Muscle of leg (tissue), 11 donors: ENCODE measurements around the gene METTL15. TPM values are rescaled to one million over a fixed set of nuclear protein-coding genes. Genes with fewer than 3 reads are reported as not detected.
"Not testable (repeated sequence)": the region's sequence is repeated elsewhere in the genome, so short reads cannot be mapped to it uniquely, and the experiment has no call there.

ENCODE experiments used
- DNase-seq: peaks from one replicate; pipeline ENCODE4 v3.0.0; 2013
- H3K27ac ChIP-seq: one replicate; pipeline ENCODE4 v1.5.1; 2013; ENCODE audit warnings: mild to moderate bottlenecking, low read length, control low read depth
- H3K27me3 ChIP-seq: one replicate; pipeline ENCODE4 v1.6.1; 2013; ENCODE audit warnings: low read length; ENCODE audit not compliant: control insufficient read depth, insufficient read depth
- H3K36me3 ChIP-seq: one replicate; pipeline ENCODE4 v1.6.1; 2013; ENCODE audit warnings: low read length; ENCODE audit not compliant: control insufficient read depth, insufficient read depth
- H3K4me1 ChIP-seq: one replicate; pipeline ENCODE4 v1.6.1; 2013; ENCODE audit warnings: low read length; ENCODE audit not compliant: control insufficient read depth, insufficient read depth
- H3K4me3 ChIP-seq: one replicate; pipeline ENCODE4 v1.5.1; 2013; ENCODE audit warnings: low read length, control low read depth
- H3K9me3 ChIP-seq: replicated peaks from 2 replicates; pipeline ENCODE4 v1.6.1; 2013; ENCODE audit warnings: low read depth, low read length; ENCODE audit not compliant: control insufficient read depth
- WGBS: methylation state at CpG from one replicate; pipeline ENCODE4 v1.1.5; 2013; ENCODE audit warnings: missing lambda C conversion rate; ENCODE audit not compliant: insufficient coverage; 5-methylcytosine and 5-hydroxymethylcytosine counted together
- polyA plus RNA-seq, 8 donors: library from polyadenylated mRNA; unstranded; fragments of 120-200 nt; gene quantifications; one replicate each; pipeline versions ENCODE4 v1.2.1 to v1.2.3, GENCODE V29; 2013; ENCODE audit warnings: inconsistent platforms in 1 of 8, low replicate concordance in 1 of 8; ENCODE audit not compliant: insufficient read length in 8 of 8, insufficient read depth in 1 of 8
- total RNA-seq: library from RNA; stranded (reverse); fragments of 120-200 nt; gene quantifications from one replicate; pipeline ENCODE4 v1.2.4, GENCODE V29; 2013

The METTL15 gene
- total and polyA plus RNA-seq, 9 donors: 9.5 to 14.6 (median 11.4) TPM

DNA sequence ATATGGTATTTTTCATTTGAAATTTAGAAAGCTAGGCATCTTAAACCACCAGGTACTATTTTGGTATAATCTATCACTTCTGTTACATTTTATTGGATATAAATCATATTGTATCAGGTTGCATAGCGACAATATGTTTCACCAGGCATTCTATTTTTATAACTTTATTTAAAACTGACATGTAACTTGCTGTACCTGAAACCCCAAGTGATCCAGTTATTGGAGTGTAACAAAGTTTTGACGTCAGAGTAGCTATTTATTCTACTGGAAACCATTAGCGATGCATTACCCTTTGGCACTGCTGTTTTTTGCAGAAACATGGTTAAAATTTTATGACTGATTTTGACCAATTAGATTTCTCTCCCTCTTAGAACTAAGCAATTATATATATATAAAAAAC lies 160.7 kb downstream of the METTL15 start:
- H3K4me1 ChIP-seq: no peaks in the 10 kb centered on the region
- no peaks in the 10 kb centered on the region for H3K27me3 ChIP-seq
- no peak overlapping the region for H3K27ac ChIP-seq
- H3K4me3 ChIP-seq: no peak overlapping the region
- H3K36me3 ChIP-seq: no peaks in the 10 kb centered on the region
- DNase-seq: no peak
- WGBS: no CpG with 5 or more reads among the region's 3 CpGs
- H3K9me3 ChIP-seq: peaks cover 3% of the 10 kb centered on the region

DNA sequence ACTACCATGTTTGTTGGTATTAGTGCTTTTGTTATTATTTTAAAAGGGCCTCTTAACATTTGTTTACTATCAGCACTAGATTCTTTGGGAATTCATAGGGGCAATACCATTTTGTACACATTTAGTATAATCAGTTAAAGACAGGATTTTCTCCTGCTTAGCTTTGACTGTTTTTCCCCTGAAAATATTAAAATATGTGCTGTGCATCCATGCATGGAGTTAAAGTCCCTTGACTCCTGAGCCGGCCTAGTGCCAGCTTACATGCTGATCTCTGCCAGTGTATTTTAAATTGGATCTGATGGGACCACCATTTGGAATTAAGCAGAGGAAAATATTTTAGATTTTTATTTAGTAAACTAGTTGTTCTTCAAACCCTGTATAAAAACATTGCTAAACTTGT lies 161.4 kb downstream of the METTL15 start:
- Histone ChIP-seq H3K27me3 (no peaks in the 10 kb centered on the region), H3K9me3 (peaks cover 3% of the 10 kb centered on the region), H3K4me1 (no peaks in the 10 kb centered on the region), H3K27ac (no peak overlapping the region), H3K4me3 (no peak overlapping the region), H3K36me3 (no peaks in the 10 kb centered on the region)
- no CpG with 5 or more reads among the region's 1 CpG for WGBS
- no peak for DNase-seq

DNA sequence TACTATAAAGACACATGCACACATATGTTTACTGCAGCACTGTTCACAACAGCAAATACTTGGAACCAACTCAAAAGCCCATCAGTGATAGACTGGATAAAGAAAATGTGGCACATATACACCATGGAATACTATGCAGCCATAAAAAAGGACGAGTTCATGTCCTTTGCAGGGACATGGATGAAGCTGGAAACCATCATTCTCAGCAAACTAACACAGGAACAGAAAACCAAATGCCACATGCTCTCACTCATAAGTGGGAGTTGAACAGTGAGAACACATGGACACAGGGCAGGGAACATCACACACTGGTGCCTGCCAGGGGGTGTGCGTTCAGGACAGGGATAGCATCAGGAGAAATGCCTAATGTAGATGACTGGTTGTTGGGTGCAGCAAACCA lies 164.1 kb downstream of the METTL15 start:
- H3K27me3 ChIP-seq, H3K27ac ChIP-seq, H3K36me3 ChIP-seq, H3K9me3 ChIP-seq, H3K4me1 ChIP-seq, H3K4me3 ChIP-seq, DNase-seq: not testable (repeated sequence)
- WGBS: no CpG with 5 or more reads among the region's 2 CpGs

DNA sequence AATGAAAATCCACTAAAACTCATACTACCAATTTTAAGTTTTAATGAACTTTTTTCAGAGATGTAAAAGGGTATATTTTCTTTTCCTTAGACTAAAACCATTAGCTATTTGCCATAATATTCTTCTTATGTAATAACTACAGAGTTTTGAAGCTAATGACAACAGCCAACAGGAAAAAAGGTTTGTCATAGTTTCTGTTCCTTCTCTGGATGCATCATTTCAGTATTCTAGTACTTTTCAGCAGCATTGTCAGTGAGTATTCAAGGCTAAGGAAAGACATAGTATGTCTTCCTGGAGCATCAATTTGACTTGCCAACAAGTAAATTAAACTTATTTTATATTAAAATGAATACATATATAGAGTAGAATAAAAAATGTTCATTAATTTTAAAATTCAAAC lies 166.0 kb downstream of the METTL15 start:
- Histone ChIP-seq H3K27me3 (no peaks in the 10 kb centered on the region), H3K27ac (no peak overlapping the region), H3K36me3 (no peaks in the 10 kb centered on the region), H3K4me1 (no peaks in the 10 kb centered on the region), H3K4me3 (no peak overlapping the region), H3K9me3 (no peaks in the 10 kb centered on the region)
- no peak for DNase-seq

DNA sequence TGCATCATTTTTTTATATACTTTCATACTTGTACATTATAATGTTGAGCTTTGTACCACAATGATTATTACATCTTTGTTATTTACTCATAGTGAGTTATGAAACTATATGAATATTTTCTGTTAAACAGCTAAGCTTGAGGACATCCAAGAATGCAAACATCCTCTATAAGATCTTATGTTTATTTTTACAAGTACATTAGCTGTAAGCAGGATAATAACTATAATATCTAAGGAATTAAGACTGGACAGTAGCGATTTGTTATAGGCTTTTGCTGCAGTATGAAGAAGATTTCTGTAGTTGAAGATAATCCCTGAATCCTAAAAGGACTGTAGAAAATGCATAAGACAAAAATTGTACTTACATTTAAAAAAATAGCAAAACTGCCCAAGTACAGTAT lies 176.0 kb downstream of the METTL15 start:
- H3K4me1 ChIP-seq: no peaks in the 10 kb centered on the region
- no peaks in the 10 kb centered on the region for H3K36me3 ChIP-seq
- no peak for DNase-seq
- no peak overlapping the region for H3K27ac ChIP-seq
- no peak overlapping the region for H3K4me3 ChIP-seq
- no CpG with 5 or more reads among the region's 1 CpG for WGBS
- no peaks in the 10 kb centered on the region for H3K27me3 ChIP-seq
- H3K9me3 ChIP-seq: no peaks in the 10 kb centered on the region

DNA sequence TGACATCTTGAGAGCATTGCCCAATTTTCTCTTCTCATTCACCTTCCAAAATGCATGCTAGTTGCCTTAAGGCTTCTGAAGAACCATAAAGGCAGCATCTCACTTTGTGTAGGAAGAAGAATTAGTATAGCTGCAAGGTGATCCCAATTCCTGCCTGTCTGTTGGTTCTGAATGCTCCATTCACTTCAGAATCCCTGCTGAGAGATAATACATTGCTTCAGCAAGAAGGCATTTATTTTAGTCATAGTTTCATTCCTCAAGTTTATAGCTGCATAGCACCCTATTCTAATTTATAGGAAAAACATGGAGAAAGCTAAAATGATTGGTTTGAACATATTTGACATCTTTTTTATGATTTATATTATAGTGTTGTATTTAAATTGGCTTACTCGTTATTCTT lies 181.3 kb downstream of the METTL15 start:
- WGBS: no CpG with 5 or more reads among the region's 1 CpG
- H3K4me3 ChIP-seq: no peak overlapping the region
- peaks cover 3% of the 10 kb centered on the region for H3K36me3 ChIP-seq
- H3K27ac ChIP-seq: no peak overlapping the region
- DNase-seq: no peak
- H3K27me3 ChIP-seq: no peaks in the 10 kb centered on the region
- H3K9me3 ChIP-seq: no peaks in the 10 kb centered on the region
- H3K4me1 ChIP-seq: no peaks in the 10 kb centered on the region

DNA sequence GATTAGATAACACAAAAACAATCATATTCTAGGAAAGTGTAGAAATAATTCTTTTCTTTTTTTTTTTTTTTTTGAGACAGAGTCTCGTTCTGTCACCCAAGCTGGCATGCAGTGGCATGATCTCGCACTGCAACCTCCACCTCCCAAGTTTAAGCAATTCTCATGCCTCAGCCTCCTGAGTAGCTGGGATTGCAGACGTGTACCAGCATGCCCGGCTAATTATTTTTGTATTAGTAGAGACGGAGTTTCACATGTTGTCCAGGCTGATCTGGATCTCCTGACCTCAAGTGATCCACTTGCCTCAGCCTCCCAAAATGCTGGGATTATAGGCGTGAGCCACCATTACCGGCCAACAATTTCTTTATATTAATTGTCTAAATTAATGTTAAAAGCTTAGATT lies 182.8 kb downstream of the METTL15 start:
- not testable (repeated sequence) for H3K27me3 ChIP-seq, H3K9me3 ChIP-seq, H3K27ac ChIP-seq, H3K4me3 ChIP-seq, DNase-seq, H3K4me1 ChIP-seq, H3K36me3 ChIP-seq
- WGBS: 90% methylated on average over 2 of the region's 7 CpGs

DNA sequence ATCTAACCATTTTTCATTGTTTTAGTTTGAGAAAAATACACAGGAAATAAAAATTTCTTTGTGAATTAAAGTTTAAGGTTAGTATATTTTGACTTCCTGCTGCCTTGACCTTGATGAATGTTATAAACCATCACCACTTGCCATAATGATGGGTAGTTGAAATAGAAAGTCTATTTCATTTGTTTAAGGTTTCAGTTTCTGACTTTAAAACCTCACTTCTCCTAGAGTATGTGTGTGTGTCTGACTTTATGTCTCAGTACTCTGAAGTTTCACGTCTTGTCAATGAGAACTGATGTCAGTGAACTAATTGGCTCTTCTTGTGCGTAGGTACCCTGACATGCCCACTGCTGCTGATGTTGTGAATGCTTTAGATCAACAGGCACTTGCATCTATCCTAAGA lies 188.2 kb downstream of the METTL15 start:
- DNase-seq: no peak
- Histone ChIP-seq H3K36me3 (peaks cover 3% of the 10 kb centered on the region), H3K9me3 (no peaks in the 10 kb centered on the region), H3K4me1 (no peaks in the 10 kb centered on the region), H3K27ac (no peak overlapping the region), H3K27me3 (no peaks in the 10 kb centered on the region), H3K4me3 (no peak overlapping the region)
- no CpG with 5 or more reads among the region's 2 CpGs for WGBS

DNA sequence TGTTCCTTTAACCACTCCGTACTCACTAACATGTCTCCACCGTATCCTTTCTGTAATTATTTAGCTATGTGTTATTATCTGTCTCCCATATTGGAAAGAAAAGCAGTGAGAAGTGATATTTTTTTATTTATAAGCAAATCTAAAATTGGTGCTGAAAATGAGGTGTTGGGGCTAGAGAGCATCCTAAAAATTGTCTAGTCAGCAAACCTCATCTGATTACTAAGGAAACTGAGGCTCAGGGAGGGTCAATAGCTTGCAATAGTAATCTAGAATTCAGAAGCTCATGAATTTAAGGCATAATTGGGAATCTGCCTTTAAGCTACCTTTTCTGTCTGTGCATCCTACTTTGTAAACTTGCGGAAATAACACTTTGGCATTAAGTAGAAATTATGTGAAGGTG lies 190.0 kb downstream of the METTL15 start:
- Histone ChIP-seq H3K4me1 (no peaks in the 10 kb centered on the region), H3K9me3 (no peaks in the 10 kb centered on the region), H3K27ac (no peak overlapping the region), H3K4me3 (no peak overlapping the region), H3K36me3 (peaks cover 3% of the 10 kb centered on the region), H3K27me3 (no peaks in the 10 kb centered on the region)
- no CpG with 5 or more reads among the region's 3 CpGs for whole genome bisulfite sequencing
- no peak for DNase-seq

DNA sequence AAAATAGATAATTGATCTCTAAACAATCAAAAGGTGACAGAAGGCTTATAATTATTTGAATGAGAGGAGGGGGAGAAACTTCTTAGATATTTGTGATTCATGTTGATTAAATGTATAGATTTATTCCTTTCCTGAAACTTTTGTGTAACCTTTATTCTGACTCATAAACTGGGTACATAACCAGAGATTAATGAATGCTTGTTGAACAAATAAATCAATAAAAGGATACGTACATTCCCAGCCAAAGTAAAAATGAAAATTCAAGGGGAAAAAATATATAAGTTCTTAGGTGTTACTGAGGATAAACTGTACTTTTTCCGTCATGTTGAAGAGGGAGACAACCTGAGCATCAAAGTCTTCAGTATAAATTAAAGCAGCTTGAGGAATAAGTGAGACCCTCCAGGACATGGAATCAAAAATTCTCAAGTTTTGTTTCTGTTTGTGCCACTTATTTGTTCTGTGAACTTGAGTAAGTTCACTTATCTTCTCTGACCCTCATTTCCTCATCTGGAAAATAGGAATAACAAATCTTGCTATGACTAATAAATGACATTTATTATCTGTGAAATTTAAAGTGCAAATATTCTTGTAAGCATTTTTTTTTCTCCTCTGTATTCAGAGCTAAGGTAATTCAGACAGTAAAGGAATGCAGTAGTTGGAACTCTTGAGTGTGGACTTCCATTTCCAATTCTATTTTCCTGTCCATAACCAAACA lies 195.4 kb downstream of the METTL15 start:
- Histone ChIP-seq H3K27me3 (no peaks in the 10 kb centered on the region), H3K36me3 (peaks cover 3% of the 10 kb centered on the region), H3K9me3 (no peaks in the 10 kb centered on the region), H3K4me3 (no peak overlapping the region), H3K27ac (no peak overlapping the region), H3K4me1 (no peaks in the 10 kb centered on the region)
- WGBS: 100% methylated on average over 1 of the region's 2 CpGs
- DNase-seq: no peak

DNA sequence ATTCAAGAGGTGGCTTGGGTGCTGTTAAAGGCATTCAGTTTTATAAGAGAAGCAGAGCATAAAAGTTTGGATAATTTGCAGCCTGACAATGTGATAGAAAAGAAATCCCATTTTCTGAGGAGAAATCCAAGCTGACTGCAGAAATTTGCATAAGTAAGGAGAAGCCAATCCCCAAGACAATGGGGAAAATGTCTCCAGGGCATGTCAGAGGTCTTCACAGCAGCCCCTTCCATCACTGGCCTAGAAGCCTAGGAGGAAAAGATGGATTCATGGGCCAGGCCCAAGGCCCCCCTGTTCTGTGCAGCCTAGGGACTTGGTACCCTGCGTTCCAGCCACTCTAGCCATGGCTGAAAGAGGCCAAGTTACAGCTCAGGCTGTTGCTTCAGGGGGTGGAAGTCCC lies 207.3 kb downstream of the METTL15 start:
- WGBS: 88% methylated on average over 1 of the region's 1 CpG
- no peaks in the 10 kb centered on the region for H3K9me3 ChIP-seq
- no peaks in the 10 kb centered on the region for H3K27me3 ChIP-seq
- no peak for DNase-seq
- H3K4me1 ChIP-seq: no peaks in the 10 kb centered on the region
- no peak overlapping the region for H3K4me3 ChIP-seq
- H3K27ac ChIP-seq: no peak overlapping the region
- H3K36me3 ChIP-seq: no peaks in the 10 kb centered on the region
